Stimulated activated CD8-positive, alpha-beta memory T cell treated with anti-CD3 and anti-CD28 coated beads, Interleukin-7, amount 100 ng/mL, for 4 hours (primary cell): ENCODE measurements around the gene RAI14.

Experiments used
- DNase-seq, 2 donors: peaks; one replicate each; pipeline ENCODE4 v3.0.0-alpha.2; 2020; ENCODE audit warnings: low read depth in 2 of 2

Gene RAI14

GRCh38 chr5:34849253-34849652 is 193.1 kb downstream of the RAI14 start:
- DNase-seq = no peak

GRCh38 chr5:34854459-34855174 is 198.5 kb downstream of the RAI14 start:
- DNase-seq = no peak

DNA sequence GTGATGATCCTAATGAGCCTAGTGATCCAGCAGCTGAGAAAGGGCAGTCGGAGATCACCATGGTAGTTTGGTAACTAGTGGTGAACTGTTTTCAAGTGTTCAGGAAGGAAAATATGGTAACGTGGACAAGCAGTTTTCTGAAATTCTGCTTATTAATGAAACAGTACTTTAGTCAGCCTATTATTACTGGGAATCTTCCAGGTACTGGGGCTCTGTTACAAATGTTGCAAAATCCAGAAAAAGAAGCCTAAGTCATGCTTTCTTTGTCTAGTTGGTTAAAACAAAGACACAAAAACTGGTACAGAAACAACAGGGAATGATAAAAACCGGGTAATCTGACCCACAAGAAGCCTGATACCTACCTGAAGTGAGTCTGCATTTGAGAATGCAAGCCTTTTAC is 201.0 kb downstream of the RAI14 start:
- no peak for DNase-seq

GRCh38 chr5:34857894-34858293 is 201.8 kb downstream of the RAI14 start:
- no peak for DNase-seq

DNA sequence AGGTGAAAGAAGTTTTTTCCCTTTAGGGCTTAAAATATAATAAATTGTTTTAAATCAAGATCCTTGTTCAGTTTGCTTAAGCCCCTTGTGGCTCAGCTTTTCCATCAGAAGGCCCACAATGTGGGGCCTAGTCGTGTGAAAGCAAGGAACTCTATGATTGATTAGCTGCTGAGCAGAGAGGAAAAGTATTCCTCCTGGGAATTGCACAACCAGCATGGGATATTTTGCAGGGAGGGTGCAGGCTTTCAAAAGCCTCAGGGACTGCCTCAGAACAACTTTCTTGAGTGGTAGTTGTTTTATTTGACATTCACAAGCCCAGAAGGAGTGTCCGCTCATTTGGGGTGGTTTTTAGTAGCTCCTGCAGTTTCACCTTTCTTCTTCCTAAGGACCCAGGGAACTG is 202.7 kb downstream of the RAI14 start:
- no peak for DNase-seq

GRCh38 chr5:34859253-34859652 is 203.1 kb downstream of the RAI14 start:
- DNase-seq = no peak

- DNase-seq = no peak
Observed at GRCh38 chr5:34863946-34864345, 207.8 kb downstream of the RAI14 start.

GRCh38 chr5:34865091-34865490 is 209.0 kb downstream of the RAI14 start:
- DNase-seq = no peak

GRCh38 chr5:34866989-34867471 is 210.9 kb downstream of the RAI14 start:
- no peak for DNase-seq

DNA sequence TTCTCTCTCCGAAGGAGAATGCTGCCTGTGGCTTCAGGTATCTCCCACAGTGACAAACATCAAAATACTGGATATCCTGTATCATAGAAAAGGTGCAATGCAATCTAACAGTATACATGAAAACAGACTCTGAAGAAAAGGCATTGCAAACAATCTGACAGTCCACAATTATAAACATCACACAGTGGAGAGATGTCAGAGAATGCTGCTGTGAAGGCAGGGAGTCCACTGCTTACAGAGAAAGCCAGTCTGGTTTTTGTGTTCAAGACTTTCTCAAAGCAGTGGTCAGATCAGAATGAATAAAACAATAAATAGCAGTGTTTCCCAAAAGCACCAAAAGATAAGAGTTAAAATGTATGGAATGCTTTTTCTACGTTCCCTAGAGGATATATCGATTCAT is 211.5 kb downstream of the RAI14 start:
- no peak for DNase-seq

DNA sequence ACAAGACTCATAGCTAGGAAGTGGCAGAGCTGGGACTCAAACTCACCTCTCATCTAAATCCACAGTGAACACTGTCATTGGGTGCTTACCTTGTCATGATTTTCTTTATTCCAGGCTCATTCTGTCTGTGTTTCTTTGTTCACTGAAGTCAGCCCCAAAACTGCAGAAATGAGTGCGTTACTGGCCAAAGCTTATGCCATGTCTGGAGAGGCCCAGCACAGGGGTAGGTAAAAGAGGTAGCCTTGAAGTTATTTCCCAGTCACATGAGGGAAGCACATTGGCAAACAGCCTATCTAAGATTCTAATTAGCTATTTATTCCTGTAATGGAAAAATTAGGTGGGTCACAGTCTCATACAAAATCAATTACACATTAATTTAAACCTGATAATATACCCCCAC is 212.7 kb downstream of the RAI14 start:
- DNase-seq = no peak

GRCh38 chr5:34869256-34869655 is 213.1 kb downstream of the RAI14 start:
- DNase-seq = no peak

DNA sequence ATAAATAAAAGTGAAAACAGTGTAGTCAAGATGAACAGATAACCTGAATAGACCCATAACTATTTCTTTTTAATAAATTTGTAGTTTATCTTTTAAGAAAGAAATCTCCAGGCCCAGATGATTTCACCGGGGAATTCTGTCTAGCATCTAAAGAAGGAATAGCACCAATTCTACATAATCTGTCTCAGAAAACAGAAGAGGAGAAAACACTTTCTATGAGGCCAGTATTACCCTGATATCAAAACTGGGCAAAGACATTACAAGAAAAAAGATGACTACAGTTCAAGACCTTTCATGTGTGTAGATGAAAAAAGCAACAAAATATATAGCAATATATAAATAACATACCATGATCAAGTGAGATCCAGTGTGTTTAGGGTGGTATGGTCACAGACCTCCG is 214.3 kb downstream of the RAI14 start:
- no peak for DNase-seq

DNA sequence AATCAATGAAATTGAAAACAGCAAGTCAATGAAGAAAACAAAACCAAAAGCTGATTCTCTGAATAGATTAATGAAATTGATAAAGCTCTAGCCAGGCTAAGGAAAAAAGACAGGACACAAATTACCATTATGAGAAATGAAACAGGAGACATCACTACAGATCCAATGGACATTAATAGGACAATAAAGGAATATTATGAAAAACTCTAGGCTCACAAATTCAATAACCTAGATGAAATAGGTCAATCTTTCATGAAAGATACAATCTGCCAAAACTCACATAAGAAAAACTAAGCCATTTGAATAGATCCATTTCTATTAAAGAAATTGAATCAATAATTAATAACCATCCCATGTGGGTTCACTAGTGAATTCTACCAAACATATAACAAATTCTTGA is 220.1 kb downstream of the RAI14 start:
- DNase-seq = no peak

- no peak for DNase-seq
Observed at GRCh38 chr5:34881246-34881645, 225.1 kb downstream of the RAI14 start.
